Smooth muscle cell (in vitro differentiated cells): ENCODE data around the gene MRPS11. TPM values are rescaled to one million over a fixed set of nuclear protein-coding genes. Genes with fewer than 3 reads are reported as not detected.
"Not testable (repeated sequence)": the region's sequence is repeated elsewhere in the genome, so short reads cannot be mapped to it uniquely, and the experiment has no call there.

Source experiments
- DNase-seq: peaks from one replicate; lab custom pipeline; 2025; ENCODE audit not compliant: unreplicated experiment; lab: John Stamatoyannopoulos, UW
- H2AFZ ChIP-seq: fragments of 200-600 bp; sonication (generic); 2 replicates; pipeline ENCODE4 v1.6.0; 2016; ENCODE audit warnings: antibody characterized with exemption, low read depth, mild to moderate bottlenecking
- H3F3A ChIP-seq: fragments of 200-600 bp; sonication (generic); 2 replicates; pipeline ENCODE4 v1.6.0; 2017; ENCODE audit warnings: antibody characterized with exemption, low read depth
- H3K27ac ChIP-seq: fragments of 200-600 bp; sonication (generic); 2 replicates; pipeline ENCODE4 v1.5.1; 2016; ENCODE audit warnings: low read depth, mild to moderate bottlenecking
- H3K27me3 ChIP-seq: fragments of 200-600 bp; sonication (generic); 2 replicates; pipeline ENCODE4 v1.6.1; 2016; ENCODE audit warnings: low read depth, mild to moderate bottlenecking
- H3K36me3 ChIP-seq: fragments of 200-600 bp; sonication (generic); 2 replicates; pipeline ENCODE4 v1.5.1; 2016; ENCODE audit warnings: low read depth
- H3K4me1 ChIP-seq: fragments of 200-600 bp; sonication (generic); 2 replicates; pipeline ENCODE4 v1.5.1; 2016; ENCODE audit warnings: low read depth
- H3K4me2 ChIP-seq: fragments of 200-600 bp; sonication (generic); 2 replicates; pipeline ENCODE4 v1.6.0; 2016; ENCODE audit warnings: mild to moderate bottlenecking
- H3K4me3 ChIP-seq: fragments of 200-600 bp; sonication (generic); 2 replicates; pipeline ENCODE4 v1.5.1; 2016; ENCODE audit warnings: mild to moderate bottlenecking
- H3K79me2 ChIP-seq: fragments of 200-600 bp; sonication (generic); 2 replicates; pipeline ENCODE4 v1.6.0; 2016; ENCODE audit warnings: low read depth, mild to moderate bottlenecking
- H3K9ac ChIP-seq: fragments of 200-600 bp; sonication (generic); 2 replicates; pipeline ENCODE4 v1.6.0; 2016; ENCODE audit warnings: low read depth
- H3K9me3 ChIP-seq: fragments of 200-600 bp; sonication (generic); replicated peaks from 2 replicates; pipeline ENCODE4 v1.5.1; 2016; ENCODE audit warnings: low read depth
- H4K20me1 ChIP-seq: fragments of 200-600 bp; sonication (generic); 2 replicates; pipeline ENCODE4 v1.6.0; 2016; ENCODE audit warnings: low read depth
- WGBS: methylation state at CpG from one replicate; pipeline ENCODE4 v1.1.7; 2016; ENCODE audit warnings: low lambda C conversion rate; 5-methylcytosine and 5-hydroxymethylcytosine counted together
- polyA plus RNA-seq: library from polyadenylated mRNA; unstranded; fragments of >200 nt; fragmentation: Nextera tagmentation; extraction: Ambion mirVana; gene quantifications from 2 replicates; pipeline ENCODE4 v1.2.1, GENCODE V29; 2016
- total RNA-seq: library from RNA; depleted of rRNA; stranded (reverse); fragments of >200 nt; gene quantifications from 2 replicates; pipeline ENCODE4 v1.2.3, GENCODE V29; 2014
- TF ChIP-seq, protein P1 (sequence below): fragments of 200-600 bp; sonication (generic); IDR thresholded peaks from 2 replicates; pipeline ENCODE4 v1.5.1; 2017; ENCODE audit warnings: borderline replicate concordance, mild to moderate bottlenecking, antibody characterized with exemption; ENCODE audit not compliant: insufficient read depth, poor library complexity, severe bottlenecking

MRPS11 gene
- total and polyA plus RNA-seq, 2 experiments from 2014 or later = 39.1 to 69.1 TPM

DNA sequence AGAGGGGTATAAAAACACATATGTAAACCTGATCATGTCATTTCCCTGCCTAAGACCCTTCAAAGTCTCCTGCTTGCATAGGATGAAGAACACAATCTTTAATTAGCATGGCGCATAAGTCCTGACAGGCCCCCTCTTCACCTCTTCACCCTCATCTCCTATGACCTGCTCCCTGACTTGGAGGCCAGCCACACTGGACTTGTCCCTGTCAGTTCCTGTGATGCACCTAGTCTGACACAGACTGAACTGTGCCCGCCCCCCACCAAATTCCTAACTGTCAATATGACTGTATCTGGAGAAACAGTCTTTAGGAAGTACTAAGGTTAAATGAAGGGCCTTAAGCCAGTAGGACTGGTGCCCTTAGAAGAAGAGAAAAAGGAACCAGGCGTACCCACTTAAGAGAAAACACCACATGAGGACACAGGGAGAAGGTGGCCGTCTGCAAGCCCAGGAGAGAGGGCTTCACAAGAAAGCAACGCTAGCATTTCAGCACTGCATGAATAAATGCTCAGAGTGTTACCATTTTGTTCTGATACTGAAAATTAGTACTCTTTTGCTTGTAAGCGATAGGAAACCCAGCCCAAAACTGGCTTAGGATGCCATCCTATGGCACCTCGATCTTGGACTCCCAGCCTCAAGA is 34.3 kb upstream of the MRPS11 start:
- no peak for DNase-seq
- Histone ChIP-seq H3K4me3 (no peak overlapping the region), H3F3A (no peaks in the 10 kb centered on the region), H3K9me3 (no peaks in the 10 kb centered on the region), H4K20me1 (no peaks in the 10 kb centered on the region), H3K27me3 (peaks cover 4% of the 10 kb centered on the region), H3K4me1 (no peaks in the 10 kb centered on the region), H3K36me3 (no peaks in the 10 kb centered on the region), H3K79me2 (no peaks in the 10 kb centered on the region), H3K27ac (no peak overlapping the region), H3K4me2 (no peak overlapping the region), H3K9ac (no peak overlapping the region), H2AFZ (no peak overlapping the region)
- 91% methylated on average over 7 of the region's 7 CpGs for WGBS
- TF ChIP-seq, protein P1, sequence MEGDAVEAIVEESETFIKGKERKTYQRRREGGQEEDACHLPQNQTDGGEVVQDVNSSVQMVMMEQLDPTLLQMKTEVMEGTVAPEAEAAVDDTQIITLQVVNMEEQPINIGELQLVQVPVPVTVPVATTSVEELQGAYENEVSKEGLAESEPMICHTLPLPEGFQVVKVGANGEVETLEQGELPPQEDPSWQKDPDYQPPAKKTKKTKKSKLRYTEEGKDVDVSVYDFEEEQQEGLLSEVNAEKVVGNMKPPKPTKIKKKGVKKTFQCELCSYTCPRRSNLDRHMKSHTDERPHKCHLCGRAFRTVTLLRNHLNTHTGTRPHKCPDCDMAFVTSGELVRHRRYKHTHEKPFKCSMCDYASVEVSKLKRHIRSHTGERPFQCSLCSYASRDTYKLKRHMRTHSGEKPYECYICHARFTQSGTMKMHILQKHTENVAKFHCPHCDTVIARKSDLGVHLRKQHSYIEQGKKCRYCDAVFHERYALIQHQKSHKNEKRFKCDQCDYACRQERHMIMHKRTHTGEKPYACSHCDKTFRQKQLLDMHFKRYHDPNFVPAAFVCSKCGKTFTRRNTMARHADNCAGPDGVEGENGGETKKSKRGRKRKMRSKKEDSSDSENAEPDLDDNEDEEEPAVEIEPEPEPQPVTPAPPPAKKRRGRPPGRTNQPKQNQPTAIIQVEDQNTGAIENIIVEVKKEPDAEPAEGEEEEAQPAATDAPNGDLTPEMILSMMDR = no peak

DNA sequence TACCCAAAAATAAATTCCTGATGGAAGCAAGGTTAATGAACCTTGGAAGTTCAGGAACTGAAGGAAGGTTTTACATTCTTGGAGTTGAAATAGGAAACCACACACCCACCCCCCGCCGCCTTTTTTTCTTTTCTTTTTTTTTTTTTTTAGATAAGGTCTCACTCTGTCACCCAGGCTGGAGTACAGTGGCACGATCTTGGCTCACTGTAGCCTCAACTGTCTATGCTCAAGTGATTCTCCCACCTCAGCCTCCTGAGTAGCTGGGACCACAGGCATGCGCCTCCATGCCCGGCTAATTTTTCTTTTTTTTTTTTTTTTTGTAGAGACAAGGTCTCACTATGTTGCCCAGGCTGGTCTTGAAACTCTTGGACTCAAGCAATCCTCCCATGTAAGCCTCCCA is 33.4 kb upstream of the MRPS11 start:
- H3K9me3 ChIP-seq, H2AFZ ChIP-seq, H3K9ac ChIP-seq, H4K20me1 ChIP-seq, H3K36me3 ChIP-seq, H3K79me2 ChIP-seq, H3F3A ChIP-seq, H3K4me2 ChIP-seq, DNase-seq, H3K27ac ChIP-seq, H3K4me3 ChIP-seq, H3K4me1 ChIP-seq, H3K27me3 ChIP-seq: not testable (repeated sequence)
- 74% methylated on average over 5 of the region's 5 CpGs for WGBS

DNA sequence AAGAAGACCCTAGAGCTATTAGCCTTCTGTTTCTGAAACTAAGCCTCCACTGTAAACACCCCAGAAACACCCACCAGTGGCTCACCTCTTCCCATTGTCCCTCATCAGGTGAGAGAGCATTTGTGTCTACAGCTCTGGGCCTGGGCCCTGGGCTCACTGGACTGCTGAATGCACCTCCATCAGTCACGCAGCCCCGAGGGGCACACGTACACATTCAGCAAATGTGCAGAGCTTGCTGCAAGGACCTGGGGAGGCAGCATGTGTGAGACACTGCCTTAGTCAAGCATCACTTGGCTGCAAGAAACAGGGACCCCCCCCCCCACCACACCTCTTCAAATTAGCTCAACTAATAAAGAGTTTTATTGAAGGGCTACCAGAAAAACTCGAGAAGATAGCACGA is 29.3 kb upstream of the MRPS11 start:
- no peak overlapping the region for H3K4me2 ChIP-seq
- no peaks in the 10 kb centered on the region for H4K20me1 ChIP-seq
- no peaks in the 10 kb centered on the region for H3K27me3 ChIP-seq
- H2AFZ ChIP-seq = no peak overlapping the region
- no peaks in the 10 kb centered on the region for H3K9me3 ChIP-seq
- TF ChIP-seq, protein P1 = no peak
- no peaks in the 10 kb centered on the region for H3K79me2 ChIP-seq
- H3K9ac ChIP-seq = no peak overlapping the region
- H3K27ac ChIP-seq = no peak overlapping the region
- no peaks in the 10 kb centered on the region for H3F3A ChIP-seq
- no peaks in the 10 kb centered on the region for H3K4me1 ChIP-seq
- no peaks in the 10 kb centered on the region for H3K36me3 ChIP-seq
- DNase-seq = no peak
- WGBS = 89% methylated on average over 5 of the region's 5 CpGs
- no peak overlapping the region for H3K4me3 ChIP-seq

DNA sequence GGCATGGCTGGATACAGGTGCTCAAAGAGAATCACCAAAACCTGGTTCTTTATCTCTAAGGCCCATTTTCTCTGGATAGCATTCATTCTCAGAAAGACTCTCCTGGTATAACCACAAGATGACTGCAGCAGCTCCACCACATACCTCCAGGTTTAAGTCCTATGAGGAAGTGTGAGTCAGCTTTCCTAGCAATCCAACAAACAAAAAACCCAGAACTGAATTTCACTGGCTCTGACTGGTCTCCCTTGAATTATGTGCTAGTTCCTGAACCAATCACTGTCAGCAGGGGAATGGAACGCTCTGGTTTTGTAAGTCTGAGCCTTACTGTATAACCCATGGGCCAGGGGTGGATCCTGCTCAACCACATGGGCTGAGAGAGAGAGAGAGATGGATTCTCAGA is 27.5 kb upstream of the MRPS11 start:
- no peaks in the 10 kb centered on the region for H3K36me3 ChIP-seq
- H3K79me2 ChIP-seq = no peaks in the 10 kb centered on the region
- H3K9me3 ChIP-seq = no peaks in the 10 kb centered on the region
- no peaks in the 10 kb centered on the region for H3K27me3 ChIP-seq
- H3K27ac ChIP-seq = no peak overlapping the region
- H3K9ac ChIP-seq = no peak overlapping the region
- no peak overlapping the region for H3K4me3 ChIP-seq
- H3K4me1 ChIP-seq = no peaks in the 10 kb centered on the region
- WGBS = 55% methylated on average over 1 of the region's 1 CpG
- TF ChIP-seq, protein P1 = no peak
- H3K4me2 ChIP-seq = no peak overlapping the region
- no peak for DNase-seq
- H4K20me1 ChIP-seq = no peaks in the 10 kb centered on the region
- H2AFZ ChIP-seq = no peak overlapping the region
- no peaks in the 10 kb centered on the region for H3F3A ChIP-seq
